22Rv1 (cell line): ENCODE measurements around the gene SH3GL1.

Experiments
- CTCF ChIP-seq: fragments of 450-650 bp; IDR thresholded peaks from 2 replicates; pipeline ENCODE4 v1.5.1; 2017; ENCODE audit warnings: mild to moderate bottlenecking
- ZFX ChIP-seq: fragments of 450-650 bp; IDR thresholded peaks from 2 replicates; pipeline ENCODE4 v1.6.1; 2017; ENCODE audit warnings: antibody characterized with exemption, borderline replicate concordance

GRCh38 chr19:4350111-4350510 is 50.2 kb downstream of the SH3GL1 start:
- TF ChIP-seq CTCF (no peak), ZFX (no peak)
